ENCODE measurements around the gene EVL.

Gene EVL

GRCh38 chr14:100111931-100112704 lies 46.9 kb downstream of the EVL start:
- no peak overlapping the region for H3K4me3 ChIP-seq (ENCODE audit: low read depth, low read length)
- TF ChIP-seq, protein P1, sequence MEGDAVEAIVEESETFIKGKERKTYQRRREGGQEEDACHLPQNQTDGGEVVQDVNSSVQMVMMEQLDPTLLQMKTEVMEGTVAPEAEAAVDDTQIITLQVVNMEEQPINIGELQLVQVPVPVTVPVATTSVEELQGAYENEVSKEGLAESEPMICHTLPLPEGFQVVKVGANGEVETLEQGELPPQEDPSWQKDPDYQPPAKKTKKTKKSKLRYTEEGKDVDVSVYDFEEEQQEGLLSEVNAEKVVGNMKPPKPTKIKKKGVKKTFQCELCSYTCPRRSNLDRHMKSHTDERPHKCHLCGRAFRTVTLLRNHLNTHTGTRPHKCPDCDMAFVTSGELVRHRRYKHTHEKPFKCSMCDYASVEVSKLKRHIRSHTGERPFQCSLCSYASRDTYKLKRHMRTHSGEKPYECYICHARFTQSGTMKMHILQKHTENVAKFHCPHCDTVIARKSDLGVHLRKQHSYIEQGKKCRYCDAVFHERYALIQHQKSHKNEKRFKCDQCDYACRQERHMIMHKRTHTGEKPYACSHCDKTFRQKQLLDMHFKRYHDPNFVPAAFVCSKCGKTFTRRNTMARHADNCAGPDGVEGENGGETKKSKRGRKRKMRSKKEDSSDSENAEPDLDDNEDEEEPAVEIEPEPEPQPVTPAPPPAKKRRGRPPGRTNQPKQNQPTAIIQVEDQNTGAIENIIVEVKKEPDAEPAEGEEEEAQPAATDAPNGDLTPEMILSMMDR (IDR thresholded peaks at IDR 0.05; ENCODE audit: control insufficient read depth, extremely low read depth, insufficient read depth) = no peak
- DNase-seq (ENCODE audit: low read depth) = no peak

DNA sequence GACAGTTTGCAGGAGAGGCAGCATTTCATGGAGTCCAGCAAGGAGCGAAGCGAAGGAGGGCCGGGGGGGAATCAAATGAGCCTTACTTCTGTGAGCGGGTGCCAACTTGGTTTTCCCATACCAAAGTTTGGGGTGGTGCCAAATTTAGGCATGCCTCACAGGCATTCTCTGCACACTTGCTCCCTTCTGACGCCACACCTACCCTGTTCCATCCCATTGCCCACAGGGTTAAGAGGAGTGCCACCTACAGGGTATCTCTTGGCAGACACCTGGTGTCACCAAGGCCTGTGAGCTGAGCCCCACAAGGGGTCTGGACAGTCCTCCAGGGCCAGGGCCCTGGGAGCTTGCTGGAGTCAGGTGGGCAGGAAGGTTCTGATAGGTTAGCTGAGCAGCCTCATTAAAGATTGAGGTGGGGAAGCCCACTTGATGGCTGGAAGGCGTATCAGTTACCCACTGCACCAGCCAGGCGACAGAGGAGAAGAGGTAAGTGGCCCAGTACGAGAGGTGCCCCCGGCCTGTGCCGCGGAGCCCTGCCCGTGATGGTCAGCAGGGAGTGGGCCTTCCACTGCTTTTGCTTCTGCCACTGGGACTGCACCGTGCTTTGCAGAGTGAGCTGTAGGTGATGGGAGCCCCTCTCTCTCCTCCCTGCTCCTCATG lies 49.0 kb downstream of the EVL start:
- TF ChIP-seq, protein P1 (IDR thresholded peaks at IDR 0.05; ENCODE audit: control insufficient read depth, extremely low read depth, insufficient read depth) = no peak
- no peak for DNase-seq (ENCODE audit: low read depth)
- H3K4me3 ChIP-seq (ENCODE audit: low read depth, low read length) = no peak overlapping the region

GRCh38 chr14:100115236-100115635 lies 50.0 kb downstream of the EVL start:
- TF ChIP-seq, protein P1 (IDR thresholded peaks at IDR 0.05; ENCODE audit: control insufficient read depth, extremely low read depth, insufficient read depth) = no peak
- DNase-seq (ENCODE audit: low read depth) = no peak
- H3K4me3 ChIP-seq (ENCODE audit: low read depth, low read length) = no peak overlapping the region

- no peak for DNase-seq (ENCODE audit: low read depth)
Observed at GRCh38 chr14:100115726-100116125, 50.5 kb downstream of the EVL start.

DNA sequence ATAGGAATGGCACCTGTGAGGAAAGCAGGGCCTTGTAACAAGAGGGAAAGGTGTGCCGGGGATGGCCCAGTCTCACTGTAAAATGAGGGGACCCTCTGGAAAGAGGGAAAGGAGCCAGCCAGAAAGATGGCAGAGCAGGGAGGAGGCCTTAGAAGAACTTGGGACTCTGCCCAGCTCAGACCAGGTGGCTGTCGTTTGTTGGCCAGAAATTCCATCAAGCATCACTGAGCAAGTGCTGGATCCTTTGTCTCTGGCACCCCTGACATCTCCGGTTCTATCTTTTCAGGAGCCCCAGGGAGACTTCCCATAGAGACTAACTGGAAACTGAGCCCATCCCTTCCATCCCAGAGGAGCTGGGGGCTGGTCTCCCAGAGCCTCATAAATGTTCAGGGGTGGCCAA lies 50.9 kb downstream of the EVL start:
- no peak overlapping the region for H3K4me3 ChIP-seq (ENCODE audit: low read depth, low read length)
- TF ChIP-seq, protein P1 (IDR thresholded peaks at IDR 0.05; ENCODE audit: control insufficient read depth, extremely low read depth, insufficient read depth) = no peak
- no peak for DNase-seq (ENCODE audit: low read depth)

More at GRCh38 chr14:100115726-100116125, 50.5 kb downstream of the EVL start:
- no peak overlapping the region for H3K4me3 ChIP-seq (ENCODE audit: low read depth, low read length)
- TF ChIP-seq, protein P1 (IDR thresholded peaks at IDR 0.05; ENCODE audit: control insufficient read depth, extremely low read depth, insufficient read depth) = no peak

GRCh38 chr14:100117026-100117425 lies 51.8 kb downstream of the EVL start:
- no peak overlapping the region for H3K4me3 ChIP-seq (ENCODE audit: low read depth, low read length)
- TF ChIP-seq, protein P1 (IDR thresholded peaks at IDR 0.05; ENCODE audit: control insufficient read depth, extremely low read depth, insufficient read depth) = no peak
- DNase-seq (ENCODE audit: low read depth) = no peak

Measured in LNCaP clone FGC (cell line).